ENCODE results near the gene TOMM20L. TPM values are rescaled to one million over a fixed set of nuclear protein-coding genes. Genes with fewer than 3 reads are reported as not detected.
A peak's percentile ranks its signal among the peaks of the same experiment; 100 is the strongest.
"Not testable (repeated sequence)": the region's sequence is repeated elsewhere in the genome, so short reads cannot be mapped to it uniquely, and the experiment has no call there.

Gene TOMM20L
- total RNA-seq (ENCODE audit: unreplicated experiment) = not detected
- long read RNA-seq = 0 reads

DNA sequence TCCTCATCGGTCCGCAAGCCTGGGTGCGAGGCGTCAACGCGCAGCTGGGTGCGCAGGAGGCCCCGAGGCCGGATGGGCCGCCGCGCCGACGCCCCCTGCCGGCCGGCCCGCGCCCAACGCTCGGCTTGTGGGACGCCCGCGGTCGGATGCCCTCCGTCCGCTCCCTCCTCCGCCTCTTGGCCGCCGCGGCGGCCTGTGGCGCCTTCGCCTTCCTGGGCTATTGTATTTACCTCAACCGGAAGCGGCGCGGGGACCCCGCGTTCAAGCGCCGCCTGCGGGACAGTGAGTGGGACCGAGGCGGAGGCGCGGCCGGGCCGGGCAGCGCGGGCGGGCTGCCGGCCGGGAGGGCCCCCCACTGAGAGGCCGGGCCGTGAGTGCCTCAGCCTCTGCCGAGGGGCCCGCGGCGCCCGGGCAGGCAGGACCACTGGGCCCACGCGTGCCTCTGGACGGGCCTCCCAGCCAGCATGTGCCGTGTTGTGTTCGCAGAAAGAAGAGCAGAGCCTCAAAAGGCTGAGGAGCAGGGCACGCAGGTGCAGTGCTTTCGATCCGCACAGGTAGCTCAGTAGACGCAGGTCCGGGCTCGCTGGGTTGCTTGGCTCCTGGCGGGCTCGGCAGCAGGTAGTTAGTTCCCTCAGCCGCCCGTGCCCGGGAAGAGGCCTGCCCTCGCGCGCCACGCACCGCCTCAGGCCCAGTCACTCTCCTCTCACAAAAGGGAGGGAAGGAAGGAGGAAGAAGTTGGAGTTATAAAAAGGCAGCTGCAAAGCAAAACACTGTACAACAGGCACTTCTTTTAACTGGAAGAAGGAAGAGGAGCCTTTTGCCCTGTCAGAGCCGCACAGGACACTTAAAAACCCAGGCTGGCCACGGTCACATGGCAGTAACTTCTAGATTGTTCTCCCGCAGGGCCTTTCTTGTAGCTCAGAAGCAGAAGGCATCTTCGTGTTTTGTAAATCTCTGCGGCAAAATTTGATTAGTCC is at the start of gene TOMM20L:
TOMM20L (plus strand) TSS at position 119 of the 977 bp plus-strand sequence; CDS start at position 147, 28 bp downstream.
- TF ChIP-seq, protein P1, sequence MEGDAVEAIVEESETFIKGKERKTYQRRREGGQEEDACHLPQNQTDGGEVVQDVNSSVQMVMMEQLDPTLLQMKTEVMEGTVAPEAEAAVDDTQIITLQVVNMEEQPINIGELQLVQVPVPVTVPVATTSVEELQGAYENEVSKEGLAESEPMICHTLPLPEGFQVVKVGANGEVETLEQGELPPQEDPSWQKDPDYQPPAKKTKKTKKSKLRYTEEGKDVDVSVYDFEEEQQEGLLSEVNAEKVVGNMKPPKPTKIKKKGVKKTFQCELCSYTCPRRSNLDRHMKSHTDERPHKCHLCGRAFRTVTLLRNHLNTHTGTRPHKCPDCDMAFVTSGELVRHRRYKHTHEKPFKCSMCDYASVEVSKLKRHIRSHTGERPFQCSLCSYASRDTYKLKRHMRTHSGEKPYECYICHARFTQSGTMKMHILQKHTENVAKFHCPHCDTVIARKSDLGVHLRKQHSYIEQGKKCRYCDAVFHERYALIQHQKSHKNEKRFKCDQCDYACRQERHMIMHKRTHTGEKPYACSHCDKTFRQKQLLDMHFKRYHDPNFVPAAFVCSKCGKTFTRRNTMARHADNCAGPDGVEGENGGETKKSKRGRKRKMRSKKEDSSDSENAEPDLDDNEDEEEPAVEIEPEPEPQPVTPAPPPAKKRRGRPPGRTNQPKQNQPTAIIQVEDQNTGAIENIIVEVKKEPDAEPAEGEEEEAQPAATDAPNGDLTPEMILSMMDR (IDR thresholded peaks at IDR 0.05; ENCODE audit: unreplicated experiment) = peak; percentile 96
- peak within 1 kb of the TSS; percentile 87 for H3K4me3 Mint-ChIP-seq (ENCODE audit: unreplicated experiment)
- no peaks in the 10 kb centered on the region for H3K9me3 Mint-ChIP-seq (ENCODE audit: unreplicated experiment)

DNA sequence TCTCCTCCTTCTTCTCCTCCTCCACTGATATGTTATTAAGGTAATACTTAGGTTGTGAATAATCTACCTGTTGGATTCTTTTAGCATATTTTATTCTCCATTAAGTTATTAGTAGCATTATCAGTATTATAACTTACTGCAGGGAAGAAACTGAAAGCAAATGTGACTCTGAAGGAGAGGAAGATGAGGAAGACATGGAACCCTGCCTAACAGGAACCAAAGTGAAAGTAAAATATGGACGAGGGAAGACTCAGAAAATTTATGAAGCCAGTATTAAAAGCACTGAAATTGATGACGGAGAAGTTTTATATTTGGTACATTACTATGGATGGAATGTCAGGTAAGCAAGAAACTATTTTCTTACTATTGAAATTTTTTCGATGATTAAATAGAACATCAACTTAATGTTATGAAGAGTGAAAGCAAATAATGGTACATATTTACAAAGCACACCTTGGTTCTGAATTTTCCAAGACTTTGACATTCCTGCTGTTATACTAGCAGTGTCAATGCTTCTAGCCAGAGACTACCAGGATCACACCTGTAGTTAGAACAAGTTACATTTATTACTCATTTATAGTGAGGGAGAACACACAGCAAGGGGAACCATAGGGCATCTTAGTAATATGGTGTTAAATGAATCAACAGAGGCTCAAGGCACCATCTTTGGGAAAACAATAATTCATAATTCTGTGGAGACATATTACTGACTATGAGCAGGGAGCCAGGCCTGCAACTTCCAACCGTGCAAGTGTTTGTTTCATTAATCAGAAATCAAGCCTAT is 42.0 kb upstream of the TOMM20L start:
- TF ChIP-seq, protein P1 (IDR thresholded peaks at IDR 0.05; ENCODE audit: unreplicated experiment) = no peak
- no peak overlapping the region for H3K4me3 Mint-ChIP-seq (ENCODE audit: unreplicated experiment)
- no peak overlapping the region for H3K27ac Mint-ChIP-seq (ENCODE audit: unreplicated experiment)
- no peaks in the 10 kb centered on the region for H3K4me1 Mint-ChIP-seq (ENCODE audit: unreplicated experiment)
- H3K9me3 Mint-ChIP-seq (ENCODE audit: unreplicated experiment) = no peaks in the 10 kb centered on the region
- H3K36me3 Mint-ChIP-seq (ENCODE audit: low read depth, unreplicated experiment) = peaks cover 19% of the 10 kb centered on the region
- no peak for DNase-seq (ENCODE audit: low spot score)
- no peaks in the 10 kb centered on the region for H3K27me3 Mint-ChIP-seq (ENCODE audit: unreplicated experiment)

More for the DNA sequence above, at the start of gene TOMM20L:
- Mint-ChIP-seq H3K27me3 (ENCODE audit: unreplicated experiment) (peaks cover 9% of the 10 kb centered on the region), H3K27ac (ENCODE audit: unreplicated experiment) (peak within 1 kb of the TSS; percentile 78), H3K36me3 (ENCODE audit: low read depth, unreplicated experiment) (peaks cover 3% of the 10 kb centered on the region), H3K4me1 (ENCODE audit: unreplicated experiment) (peaks cover 6% of the 10 kb centered on the region)
- peak; percentile 88 for DNase-seq (ENCODE audit: low spot score)

DNA sequence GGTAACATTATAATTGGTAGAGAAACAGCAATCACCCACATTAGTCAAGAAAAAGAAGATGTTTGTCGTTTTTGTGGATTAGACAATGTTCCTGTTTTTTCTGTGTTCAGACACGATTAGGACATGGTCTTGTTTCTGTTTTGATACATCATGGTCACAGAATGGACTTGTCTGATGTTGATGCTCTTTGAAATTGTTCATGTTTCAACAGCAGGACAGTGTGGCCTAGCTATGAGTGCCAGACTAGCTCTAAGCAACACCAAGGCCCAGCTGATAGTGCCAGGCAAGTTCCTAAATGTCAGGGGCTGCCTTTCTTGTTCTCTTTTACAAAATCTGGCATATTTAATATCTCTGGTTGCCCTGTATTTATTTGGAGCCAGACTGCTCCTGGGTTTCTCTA is 40.9 kb upstream of the TOMM20L start:
- no peaks in the 10 kb centered on the region for H3K27me3 Mint-ChIP-seq (ENCODE audit: unreplicated experiment)
- no peaks in the 10 kb centered on the region for H3K9me3 Mint-ChIP-seq (ENCODE audit: unreplicated experiment)
- no peak for DNase-seq (ENCODE audit: low spot score)
- peaks cover 19% of the 10 kb centered on the region for H3K36me3 Mint-ChIP-seq (ENCODE audit: low read depth, unreplicated experiment)
- no peaks in the 10 kb centered on the region for H3K4me1 Mint-ChIP-seq (ENCODE audit: unreplicated experiment)
- no peak overlapping the region for H3K27ac Mint-ChIP-seq (ENCODE audit: unreplicated experiment)
- H3K4me3 Mint-ChIP-seq (ENCODE audit: unreplicated experiment) = no peak overlapping the region
- TF ChIP-seq, protein P1 (IDR thresholded peaks at IDR 0.05; ENCODE audit: unreplicated experiment) = no peak

GRCh38 chr14:58356268-58356667 is 39.5 kb upstream of the TOMM20L start:
- no peak overlapping the region for H3K4me3 Mint-ChIP-seq (ENCODE audit: unreplicated experiment)
- no peaks in the 10 kb centered on the region for H3K9me3 Mint-ChIP-seq (ENCODE audit: unreplicated experiment)
- peaks cover 15% of the 10 kb centered on the region for H3K36me3 Mint-ChIP-seq (ENCODE audit: low read depth, unreplicated experiment)
- H3K27ac Mint-ChIP-seq (ENCODE audit: unreplicated experiment) = no peak overlapping the region
- H3K4me1 Mint-ChIP-seq (ENCODE audit: unreplicated experiment) = no peaks in the 10 kb centered on the region
- no peaks in the 10 kb centered on the region for H3K27me3 Mint-ChIP-seq (ENCODE audit: unreplicated experiment)
- TF ChIP-seq, protein P1 (IDR thresholded peaks at IDR 0.05; ENCODE audit: unreplicated experiment) = no peak
- DNase-seq (ENCODE audit: low spot score) = no peak

DNA sequence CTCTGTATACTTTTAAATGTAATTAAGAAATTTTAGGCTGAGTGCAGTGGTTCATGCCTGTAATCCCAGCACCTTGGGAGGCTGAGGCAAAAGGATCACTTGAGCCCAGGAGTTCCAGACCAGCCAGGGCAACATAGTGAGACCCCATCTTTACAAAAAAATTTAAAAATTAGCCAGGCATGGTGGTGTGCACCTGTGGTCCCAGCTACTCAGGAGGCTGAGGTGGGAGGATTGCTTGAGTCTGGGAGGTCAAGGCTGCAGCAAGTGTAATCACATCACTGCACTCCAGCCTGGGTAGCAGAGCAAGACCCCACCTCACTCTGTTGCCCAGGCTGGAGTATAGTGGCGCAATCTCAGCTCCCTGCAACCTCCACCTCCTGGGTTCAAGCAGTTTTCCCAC is 33.5 kb upstream of the TOMM20L start:
- peaks cover 16% of the 10 kb centered on the region for H3K36me3 Mint-ChIP-seq (ENCODE audit: low read depth, unreplicated experiment)
- not testable (repeated sequence) for DNase-seq (ENCODE audit: low spot score); H3K27ac Mint-ChIP-seq (ENCODE audit: unreplicated experiment); H3K27me3 Mint-ChIP-seq (ENCODE audit: unreplicated experiment); H3K4me3 Mint-ChIP-seq (ENCODE audit: unreplicated experiment); H3K9me3 Mint-ChIP-seq (ENCODE audit: unreplicated experiment); H3K4me1 Mint-ChIP-seq (ENCODE audit: unreplicated experiment)

All from endothelial cell (in vitro differentiated cells).